CD4-positive, alpha-beta memory T cell (primary cell): Measurements from ENCODE around the gene HDAC10. TPM values are rescaled to one million over a fixed set of nuclear protein-coding genes. Genes with fewer than 3 reads are reported as not detected.

Experiments
- CTCF ChIA-PET: fragments of 350-600 bp; sonication (Branson Sonifier 250); formaldehyde crosslinking; loops from one replicate; lab custom pipeline; 2021; ENCODE audit warnings: inconsistent platforms; ENCODE audit not compliant: partially characterized antibody; lab: Charles Lee
- POLR2A ChIA-PET: fragments of 350-600 bp; sonication (Branson Sonifier 250); formaldehyde crosslinking; loops from one replicate; lab custom pipeline; 2021; ENCODE audit not compliant: partially characterized antibody; lab: Charles Lee
- DNase-seq, 5 donors: peaks; one replicate each; pipeline versions ENCODE4 v3.0.0 to v3.0.0-alpha.2; 2020 to 2022; ENCODE audit warnings: mixed read lengths in 1 of 5
- H3K27ac ChIP-seq: one replicate; pipeline ENCODE4 v1.7.0; 2013; ENCODE audit warnings: low read depth, low read length
- H3K27me3 ChIP-seq: 2 replicates; pipeline ENCODE4 v1.7.0; 2013; ENCODE audit warnings: mild to moderate bottlenecking, low read length, moderate library complexity; ENCODE audit not compliant: insufficient read depth
- H3K36me3 ChIP-seq: 2 replicates; pipeline ENCODE4 v1.7.0; 2013; ENCODE audit warnings: mild to moderate bottlenecking, low read length, moderate library complexity; ENCODE audit not compliant: insufficient read depth
- H3K4me1 ChIP-seq: 2 replicates; pipeline ENCODE4 v1.7.0; 2013; ENCODE audit warnings: mild to moderate bottlenecking, low read length, moderate library complexity; ENCODE audit not compliant: insufficient read depth
- H3K4me3 ChIP-seq, 2 donors: one replicate each; pipeline ENCODE4 v1.7.0; 2013; ENCODE audit warnings: low read length in 2 of 2, mild to moderate bottlenecking in 1 of 2
- H3K9me3 ChIP-seq, 2 donors: one replicate each; pipeline ENCODE4 v1.7.0; 2013; ENCODE audit warnings: low read length in 2 of 2, control low read depth in 1 of 2; ENCODE audit not compliant: control insufficient read depth in 1 of 2
- H3K27ac Mint-ChIP-seq, 7 donors: one replicate each; pipeline ENCODE4 v1.8.0; 2020 to 2021; ENCODE audit warnings: mixed read lengths in 7 of 7, mild to moderate bottlenecking in 6 of 7, inconsistent platforms in 3 of 7, moderate library complexity in 3 of 7
- H3K27me3 Mint-ChIP-seq, 2 donors: one replicate each; pipeline ENCODE4 v1.8.0; 2020 to 2021; ENCODE audit warnings: mixed read lengths in 2 of 2
- H3K36me3 Mint-ChIP-seq, 2 donors: one replicate each; pipeline ENCODE4 v1.8.0; 2020 to 2021; ENCODE audit warnings: mixed read lengths in 2 of 2, inconsistent platforms in 1 of 2, mild to moderate bottlenecking in 1 of 2
- H3K4me1 Mint-ChIP-seq, 4 donors: one replicate each; pipeline ENCODE4 v1.8.0; 2020 to 2021; ENCODE audit warnings: mixed read lengths in 4 of 4, mild to moderate bottlenecking in 1 of 4
- H3K4me3 Mint-ChIP-seq, 8 donors: one replicate each; pipeline ENCODE4 v1.8.0; 2020 to 2021; ENCODE audit warnings: mixed read lengths in 8 of 8, mild to moderate bottlenecking in 7 of 8, moderate library complexity in 6 of 8, inconsistent platforms in 3 of 8
- H3K9me3 Mint-ChIP-seq, 8 donors: one replicate each; pipeline ENCODE4 v1.8.0; 2020 to 2021; ENCODE audit warnings: mixed read lengths in 8 of 8, mild to moderate bottlenecking in 5 of 8, inconsistent platforms in 3 of 8, moderate library complexity in 1 of 8
- intact Hi-C: fragments of 100-400 bp; cut with micrococcal nuclease; formaldehyde crosslinking; loops from one replicate; pipeline ENCODE4 v1.15.1; 2023
- polyA plus RNA-seq, 2 donors: library from polyadenylated mRNA; unstranded; fragments of 300-500 nt; fragmentation: Illumina TruSeq; gene quantifications; one replicate each; pipeline ENCODE4 v1.2.3, GENCODE V29; 2021
- total RNA-seq, 2 experiments: library from RNA; stranded (reverse); gene quantifications; one replicate each; pipeline ENCODE4 v1.2.3, GENCODE V29; 2021

The HDAC10 gene
- total and polyA plus RNA-seq, 4 experiments from 2014 or later = 3.8 to 151 (median 73.7) TPM

DNA sequence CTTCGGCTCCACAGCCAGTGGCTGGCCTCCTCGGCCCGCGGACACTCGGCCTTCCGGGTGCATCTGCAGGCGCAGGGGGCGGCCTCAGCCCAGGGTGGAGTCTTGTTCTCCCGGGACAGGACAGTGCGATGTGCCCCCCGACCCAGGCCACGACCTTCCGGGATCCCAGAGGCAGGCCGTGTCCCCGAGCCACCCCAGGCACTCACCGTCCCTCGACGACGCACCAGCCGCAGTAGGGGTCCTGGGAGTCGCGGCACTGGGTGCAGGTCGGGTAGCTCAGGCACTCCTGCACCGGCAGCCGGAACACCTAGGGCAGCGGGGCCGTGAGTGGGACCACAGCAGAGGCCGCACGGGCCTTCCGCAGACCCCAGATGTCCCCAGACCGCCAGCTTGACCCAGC, 36.7 kb upstream of the HDAC10 start:
- CTCF ChIA-PET = no interaction called here
- H3K36me3 Mint-ChIP-seq = no peaks in the 10 kb centered on the region

DNA sequence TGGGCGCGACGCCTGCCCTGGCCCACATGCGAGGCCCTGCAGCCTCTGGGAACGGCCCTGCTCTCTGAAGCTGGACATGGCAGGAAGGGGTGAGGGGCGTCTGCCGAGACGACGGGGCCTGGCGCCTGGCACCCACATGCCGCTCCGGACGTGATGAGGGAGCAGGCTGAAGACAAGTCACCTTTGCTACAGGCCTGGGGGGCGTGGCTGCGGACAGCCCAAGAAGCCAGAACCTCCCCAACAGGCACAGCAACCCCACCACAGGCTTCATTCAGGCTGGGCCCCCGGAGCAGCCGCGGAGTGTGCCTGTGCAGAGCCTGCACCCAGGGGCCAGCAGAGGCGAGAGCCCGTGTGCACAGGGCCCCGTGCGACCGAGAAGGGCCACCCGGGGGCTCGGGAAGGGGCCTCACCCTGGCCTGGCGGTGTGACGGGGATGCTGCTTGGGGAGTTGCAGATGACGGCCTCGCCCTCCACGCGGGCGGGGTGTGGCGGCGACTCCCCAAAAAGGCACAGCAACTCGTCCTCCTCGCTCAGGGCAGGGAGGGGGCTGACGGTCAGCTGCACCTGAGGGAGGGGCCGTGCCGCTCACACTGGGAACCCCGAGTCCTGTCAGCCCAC, 35.7 kb upstream of the HDAC10 start:
- no peaks in the 10 kb centered on the region for H3K9me3 Mint-ChIP-seq
- no peaks in the 10 kb centered on the region for H3K36me3 ChIP-seq
- H3K4me3 ChIP-seq = no peak overlapping the region
- H3K27ac Mint-ChIP-seq = no peak overlapping the region
- no peaks in the 10 kb centered on the region for H3K9me3 ChIP-seq
- no peak overlapping the region for H3K27ac ChIP-seq
- H3K4me1 Mint-ChIP-seq = no peaks in the 10 kb centered on the region
- no peaks in the 10 kb centered on the region for H3K36me3 Mint-ChIP-seq
- intact Hi-C loops = no loop called here
- CTCF ChIA-PET = no interaction called here
- peaks cover 1 to 3% of the 10 kb centered on the region in 2 donors for H3K27me3 Mint-ChIP-seq
- DNase-seq = no peak
- H3K27me3 ChIP-seq = peaks cover 5% of the 10 kb centered on the region
- no peak overlapping the region for H3K4me3 Mint-ChIP-seq
- H3K4me1 ChIP-seq = no peaks in the 10 kb centered on the region
- POLR2A ChIA-PET = no interaction called here

More for the DNA sequence above, 36.7 kb upstream of the HDAC10 start:
- no peak overlapping the region for H3K4me3 ChIP-seq
- intact Hi-C loops = no loop called here
- POLR2A ChIA-PET = no interaction called here
- H3K27ac ChIP-seq = no peak overlapping the region
- H3K4me1 ChIP-seq = no peaks in the 10 kb centered on the region
- Mint-ChIP-seq H3K4me1 (peaks cover 0 to 4% (median 3%) of the 10 kb centered on the region in 4 donors), H3K27me3 (peaks cover 4 to 6% of the 10 kb centered on the region in 2 donors), H3K9me3 (no peaks in the 10 kb centered on the region), H3K4me3 (no peak overlapping the region), H3K27ac (no peak overlapping the region)
- H3K36me3 ChIP-seq = no peaks in the 10 kb centered on the region
- DNase-seq = no peak
- peaks cover 5% of the 10 kb centered on the region for H3K27me3 ChIP-seq
- no peaks in the 10 kb centered on the region for H3K9me3 ChIP-seq

DNA sequence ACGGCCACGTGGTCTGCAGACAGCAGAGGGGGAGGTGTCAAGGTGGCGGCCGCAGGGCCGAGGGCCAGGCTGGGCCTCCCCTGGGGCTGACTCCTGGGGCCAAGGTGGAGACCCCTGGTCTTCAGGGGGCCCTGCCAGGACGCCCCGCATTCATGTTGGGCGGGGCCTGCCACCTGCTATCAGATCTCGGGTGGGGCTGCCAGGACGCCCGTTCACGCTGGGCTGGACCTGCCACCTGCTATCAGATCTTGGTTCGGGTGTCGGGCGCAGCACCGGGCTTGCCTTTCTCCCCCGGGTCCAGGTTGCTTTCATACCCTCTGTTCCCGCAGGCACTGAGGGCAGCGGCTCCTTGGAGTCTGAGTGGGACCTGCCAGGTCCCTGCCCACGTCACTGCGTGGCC, 35.2 kb upstream of the HDAC10 start:
- CTCF ChIA-PET = no interaction called here
- Mint-ChIP-seq H3K36me3 (no peaks in the 10 kb centered on the region), H3K4me3 (no peak overlapping the region), H3K27me3 (no peaks in the 10 kb centered on the region), H3K27ac (no peak overlapping the region), H3K4me1 (no peaks in the 10 kb centered on the region), H3K9me3 (no peaks in the 10 kb centered on the region)
- POLR2A ChIA-PET = no interaction called here
- Histone ChIP-seq H3K36me3 (no peaks in the 10 kb centered on the region), H3K4me3 (no peak overlapping the region), H3K9me3 (no peaks in the 10 kb centered on the region), H3K4me1 (no peaks in the 10 kb centered on the region), H3K27ac (no peak overlapping the region), H3K27me3 (peaks cover 2% of the 10 kb centered on the region)
- intact Hi-C loops = no loop called here
- no peak for DNase-seq

DNA sequence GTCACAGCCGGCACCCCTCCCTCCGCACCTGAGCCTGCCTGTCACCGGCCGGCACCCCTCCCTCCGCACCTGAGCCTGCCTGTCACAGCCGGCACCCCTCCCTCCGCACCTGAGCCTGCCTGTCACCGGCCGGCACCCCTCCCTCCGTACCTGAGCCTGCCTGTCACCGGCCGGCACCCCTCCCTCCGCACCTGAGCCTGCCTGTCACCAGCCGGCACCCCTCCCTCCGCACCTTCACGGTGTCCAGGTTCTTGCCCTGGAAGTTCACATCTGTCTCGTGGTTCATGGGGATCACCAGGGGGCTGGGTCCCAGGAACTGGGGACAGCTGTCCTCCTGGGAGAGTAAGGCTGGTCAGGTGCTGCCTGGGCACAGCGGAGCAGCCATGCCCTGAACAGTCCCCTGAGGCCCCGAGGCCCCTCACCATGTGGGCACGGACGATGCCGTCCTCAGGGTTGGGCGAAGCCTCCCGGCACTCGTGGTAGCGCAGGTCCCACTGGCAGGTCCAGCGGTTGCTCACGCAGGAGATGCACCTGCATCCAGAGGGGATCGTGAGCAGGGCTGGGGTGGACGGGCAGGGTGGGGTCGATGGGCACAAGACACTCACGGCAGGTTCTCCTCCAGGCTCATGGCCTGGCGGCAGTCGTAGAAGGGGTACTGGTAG, 34.6 kb upstream of the HDAC10 start:
- H3K27me3 Mint-ChIP-seq = no peaks in the 10 kb centered on the region
- CTCF ChIA-PET = no interaction called here
- Histone ChIP-seq H3K27me3 (no peaks in the 10 kb centered on the region), H3K4me3 (no peak overlapping the region), H3K36me3 (no peaks in the 10 kb centered on the region), H3K27ac (no peak overlapping the region), H3K9me3 (no peaks in the 10 kb centered on the region), H3K4me1 (no peaks in the 10 kb centered on the region)
- no peak overlapping the region for H3K27ac Mint-ChIP-seq
- DNase-seq = no peak
- no peaks in the 10 kb centered on the region for H3K4me1 Mint-ChIP-seq
- POLR2A ChIA-PET = no interaction called here
- H3K36me3 Mint-ChIP-seq = no peaks in the 10 kb centered on the region
- intact Hi-C loops = no loop called here
- no peak overlapping the region for H3K4me3 Mint-ChIP-seq
- no peaks in the 10 kb centered on the region for H3K9me3 Mint-ChIP-seq

DNA sequence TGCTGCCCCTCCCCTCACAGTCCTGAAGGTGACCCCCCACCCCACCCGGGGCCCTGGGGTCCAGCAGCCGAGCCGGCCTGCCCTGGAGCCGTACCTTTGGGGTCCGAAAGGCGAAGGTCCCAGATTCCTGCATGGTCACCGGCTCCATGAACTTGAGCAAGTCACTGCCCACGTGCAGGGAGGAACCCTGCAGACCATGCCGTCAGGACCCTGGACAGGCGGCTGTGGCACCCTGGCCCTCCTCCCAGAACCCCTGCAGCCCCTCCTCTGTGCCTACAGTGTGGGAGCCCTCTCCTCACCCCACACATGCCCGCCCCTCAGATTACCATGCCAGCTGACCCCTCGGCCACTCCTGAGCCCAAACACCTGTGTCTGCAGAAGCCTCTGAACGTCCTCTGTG, 33.4 kb upstream of the HDAC10 start:
- H3K36me3 Mint-ChIP-seq = no peaks in the 10 kb centered on the region
- no peaks in the 10 kb centered on the region for H3K27me3 ChIP-seq

DNA sequence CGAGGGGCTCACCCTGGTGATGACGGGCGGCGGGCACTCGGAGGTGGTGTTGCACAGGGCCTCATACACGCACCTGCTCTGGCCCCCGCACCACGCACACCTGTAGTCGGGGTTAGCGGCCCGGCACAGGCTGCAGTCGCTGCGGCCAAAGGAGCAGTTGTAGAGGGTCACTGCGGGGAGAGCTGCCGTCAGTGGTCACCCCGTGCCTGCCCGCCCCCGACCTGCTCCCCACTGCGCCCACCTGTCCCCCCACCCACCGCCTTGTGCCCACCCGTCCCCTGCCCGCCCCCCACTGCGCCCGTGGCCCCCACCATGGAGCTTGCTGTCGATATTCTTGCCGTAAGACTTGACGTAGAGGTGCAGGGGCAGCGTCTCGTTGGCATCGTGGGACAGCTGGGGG, 32.8 kb upstream of the HDAC10 start:
- Histone ChIP-seq H3K4me1 (no peaks in the 10 kb centered on the region), H3K27ac (no peak overlapping the region), H3K36me3 (no peaks in the 10 kb centered on the region), H3K27me3 (no peaks in the 10 kb centered on the region), H3K4me3 (no peak overlapping the region), H3K9me3 (no peaks in the 10 kb centered on the region)
- H3K4me1 Mint-ChIP-seq = no peaks in the 10 kb centered on the region
- no peaks in the 10 kb centered on the region for H3K36me3 Mint-ChIP-seq
- no peaks in the 10 kb centered on the region for H3K27me3 Mint-ChIP-seq
- no peak overlapping the region for H3K4me3 Mint-ChIP-seq
- CTCF ChIA-PET = no interaction called here
- H3K9me3 Mint-ChIP-seq = no peaks in the 10 kb centered on the region
- H3K27ac Mint-ChIP-seq = no peak overlapping the region
- POLR2A ChIA-PET = no interaction called here
- DNase-seq = no peak
- intact Hi-C loops = no loop called here

More for the DNA sequence above, 33.4 kb upstream of the HDAC10 start:
- H3K36me3 ChIP-seq = no peaks in the 10 kb centered on the region
- no peaks in the 10 kb centered on the region for H3K9me3 Mint-ChIP-seq
- no peak overlapping the region for H3K27ac ChIP-seq
- POLR2A ChIA-PET = no interaction called here
- H3K4me3 Mint-ChIP-seq = no peak overlapping the region
- H3K9me3 ChIP-seq = no peaks in the 10 kb centered on the region
- DNase-seq = no peak
- H3K4me3 ChIP-seq = no peak overlapping the region
- H3K4me1 ChIP-seq = no peaks in the 10 kb centered on the region
- H3K27me3 Mint-ChIP-seq = no peaks in the 10 kb centered on the region
- CTCF ChIA-PET = no interaction called here
- H3K27ac Mint-ChIP-seq = no peak overlapping the region
- intact Hi-C loops = no loop called here
- no peaks in the 10 kb centered on the region for H3K4me1 Mint-ChIP-seq

DNA sequence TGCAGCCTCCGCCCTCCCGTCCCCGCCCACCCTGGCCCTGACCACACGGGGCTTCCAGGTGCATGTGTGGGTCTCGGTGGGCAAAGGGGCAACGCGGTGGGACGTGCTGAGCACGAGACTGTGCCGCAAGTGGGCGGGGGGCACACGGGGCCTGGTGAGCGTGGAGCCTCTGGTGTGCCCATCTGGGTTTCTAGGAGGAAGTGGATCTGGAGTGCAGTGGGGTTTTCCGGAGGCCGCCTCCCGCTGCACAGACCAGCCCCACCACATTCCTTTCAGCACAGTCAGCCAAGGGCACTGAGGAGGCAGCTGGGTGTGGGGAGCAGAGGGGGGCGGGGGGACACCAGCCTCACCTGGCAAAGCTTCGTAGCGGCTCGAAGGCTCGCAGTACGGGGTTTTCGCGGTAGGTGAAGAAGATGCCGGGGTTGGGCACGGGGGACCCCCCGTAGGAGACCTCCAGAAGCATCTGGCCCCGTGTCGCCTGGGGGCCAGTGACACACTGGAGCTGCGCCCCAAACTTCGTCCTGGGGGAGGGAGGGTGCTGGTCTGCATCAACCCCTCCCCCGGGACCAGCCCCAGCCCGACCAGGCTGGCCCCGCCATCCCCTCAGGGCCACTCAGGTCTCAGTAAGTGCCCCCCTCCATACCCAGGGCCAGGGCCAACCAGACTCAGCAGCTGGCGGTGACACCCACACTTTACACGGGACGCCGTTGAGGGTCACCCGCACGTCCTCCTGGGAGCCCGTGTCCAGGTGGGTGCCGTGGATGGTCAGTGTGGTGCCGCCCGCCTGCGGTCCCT, 31.5 kb upstream of the HDAC10 start:
- Mint-ChIP-seq H3K4me3 (no peak overlapping the region), H3K9me3 (no peaks in the 10 kb centered on the region), H3K27me3 (no peaks in the 10 kb centered on the region), H3K4me1 (no peaks in the 10 kb centered on the region), H3K27ac (no peak overlapping the region), H3K36me3 (no peaks in the 10 kb centered on the region)
- Histone ChIP-seq H3K36me3 (no peaks in the 10 kb centered on the region), H3K27me3 (no peaks in the 10 kb centered on the region), H3K9me3 (no peaks in the 10 kb centered on the region), H3K4me3 (no peak overlapping the region), H3K4me1 (no peaks in the 10 kb centered on the region), H3K27ac (no peak overlapping the region)
- no peak for DNase-seq
- intact Hi-C loops = no loop called here
- ChIA-PET CTCF (no interaction called here), POLR2A (no interaction called here)
